ENCODE data around the gene SKOR1.

DNA sequence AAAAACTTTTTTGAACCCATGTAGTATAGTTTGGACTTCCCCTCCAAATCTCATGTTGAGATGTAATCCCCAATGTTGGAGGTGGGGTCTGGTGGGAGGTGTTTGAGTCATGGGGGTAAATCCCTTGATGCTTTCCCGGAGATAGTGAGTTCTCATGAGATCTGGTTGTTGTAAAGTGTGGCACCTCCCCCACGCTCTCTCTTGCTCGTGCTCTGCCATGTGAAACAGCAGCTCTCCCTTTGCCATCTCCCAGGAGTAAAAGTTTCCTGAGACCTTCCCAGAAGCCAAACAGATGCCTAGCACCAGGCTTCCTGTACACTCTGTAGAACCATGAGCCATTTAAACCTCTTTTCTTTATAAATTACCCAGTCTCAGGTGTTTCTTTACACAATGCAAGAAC, 30.5 kb downstream of the SKOR1 start:
- TF ChIP-seq, protein P1, sequence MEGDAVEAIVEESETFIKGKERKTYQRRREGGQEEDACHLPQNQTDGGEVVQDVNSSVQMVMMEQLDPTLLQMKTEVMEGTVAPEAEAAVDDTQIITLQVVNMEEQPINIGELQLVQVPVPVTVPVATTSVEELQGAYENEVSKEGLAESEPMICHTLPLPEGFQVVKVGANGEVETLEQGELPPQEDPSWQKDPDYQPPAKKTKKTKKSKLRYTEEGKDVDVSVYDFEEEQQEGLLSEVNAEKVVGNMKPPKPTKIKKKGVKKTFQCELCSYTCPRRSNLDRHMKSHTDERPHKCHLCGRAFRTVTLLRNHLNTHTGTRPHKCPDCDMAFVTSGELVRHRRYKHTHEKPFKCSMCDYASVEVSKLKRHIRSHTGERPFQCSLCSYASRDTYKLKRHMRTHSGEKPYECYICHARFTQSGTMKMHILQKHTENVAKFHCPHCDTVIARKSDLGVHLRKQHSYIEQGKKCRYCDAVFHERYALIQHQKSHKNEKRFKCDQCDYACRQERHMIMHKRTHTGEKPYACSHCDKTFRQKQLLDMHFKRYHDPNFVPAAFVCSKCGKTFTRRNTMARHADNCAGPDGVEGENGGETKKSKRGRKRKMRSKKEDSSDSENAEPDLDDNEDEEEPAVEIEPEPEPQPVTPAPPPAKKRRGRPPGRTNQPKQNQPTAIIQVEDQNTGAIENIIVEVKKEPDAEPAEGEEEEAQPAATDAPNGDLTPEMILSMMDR (IDR thresholded peaks at IDR 0.05) = no peak
- TF ChIP-seq POLR2A (IDR thresholded peaks at IDR 0.05) = no peak

Measured in thyroid gland (tissue), 4 donors.